Pancreas (tissue), 10 donors: ENCODE measurements around the gene AP2M1. TPM values are rescaled to one million over a fixed set of nuclear protein-coding genes. Genes with fewer than 3 reads are reported as not detected.

ENCODE experiments used
- ATAC-seq, 4 donors: fragments of 200-7000 bp; cut with Tn5 transposase; one replicate each; pipeline versions ENCODE4 v1.8.0 to v1.9.1; 2020; ENCODE audit warnings: mild to moderate bottlenecking in 4 of 4, moderate library complexity in 4 of 4
- DNase-seq, 6 donors: peaks; one replicate each; pipeline ENCODE4 v3.0.0-alpha.2; 2020
- FAIRE-seq: peaks from 2 replicates; lab custom pipeline; 2012; peaks lifted over from hg19 to GRCh38; lab: Jason Lieb, UNC
- H3K27ac ChIP-seq, 4 donors: fragments of 200-600 bp; sonication (generic); 1 replicate in 3 of 4; 2 replicates in 1 of 4; pipeline versions ENCODE4 v1.5.0 to v1.8.0; 2020
- H3K27me3 ChIP-seq, 4 donors: fragments of 200-600 bp; one replicate each; pipeline ENCODE4 v1.8.0; 2021
- H3K36me3 ChIP-seq, 3 donors: fragments of 200-600 bp; sonication (generic) in 1 of 3; one replicate each; pipeline versions ENCODE4 v1.5.0 to v1.8.0; 2020 to 2021
- H3K4me1 ChIP-seq, 3 donors: fragments of 200-600 bp; one replicate each; pipeline ENCODE4 v1.8.0; 2021
- H3K4me3 ChIP-seq, 4 donors: fragments of 200-600 bp; sonication (generic) in 2 of 4; one replicate each; pipeline versions ENCODE4 v1.5.0 to v1.8.0; 2020 to 2021
- H3K9me3 ChIP-seq, 4 donors: fragments of 200-600 bp; one replicate each; pipeline ENCODE4 v1.8.0; 2021
- WGBS, 2 donors: extraction: QIAGEN DNeasy Blood & Tissue Kit; methylation state at CpG; one replicate each; pipeline ENCODE4 v1.1.7; 2013; 5-methylcytosine and 5-hydroxymethylcytosine counted together
- intact Hi-C, 3 donors: fragments of 100-400 bp; cut with DNase I; formaldehyde crosslinking; loops; one replicate each; pipeline versions ENCODE4 v1.11.1 to v1.14.2; 2022
- polyA plus RNA-seq, 2 donors: library from polyadenylated mRNA; stranded (reverse); fragments of 200-250 nt; gene quantifications; one replicate each; pipeline ENCODE4 v1.2.3, GENCODE V29; 2013
- total RNA-seq, 6 donors: library from RNA; stranded (reverse); fragmentation: NEBNext Ultra II Directional in 4 of 6; extraction: Animal tissue kit (Norgen Biotek cat#: 25700) in 4 of 6; gene quantifications; one replicate each; pipeline versions ENCODE4 v1.2.1 to v1.2.4, GENCODE V29; 2021 to 2023
- TF ChIP-seq, protein P1 (sequence below), 4 donors: fragments of 200-600 bp; sonication (generic) in 3 of 4; IDR thresholded peaks; one replicate each; pipeline versions ENCODE4 v1.5.0 to v1.8.0; 2021; ENCODE audit warnings: antibody characterized with exemption in 4 of 4
- donor health status: healthy with polysubstance abuse.
- donor health status: DM: no; HTN: no; CAD: no; lungs with moderate emphysema.
- donor health status: DM: no; HTN: no; CAD: no.
- donor health status: control.
- donor health status: control.
- donor health status: Bipolar disorder and iron deficiency.
- donor health status: DM: yes; HTN: yes; CAD: no.
- donor health status: DM: no; HTN: no; CAD: no.
- donor health status: DM: no; HTN: no; CAD: no.
- donor health status: DM: yes; HTN: yes; CAD: no.

Gene AP2M1
- total and polyA plus RNA-seq, 8 donors, result 67.8 to 136 (median 81.8) TPM

DNA sequence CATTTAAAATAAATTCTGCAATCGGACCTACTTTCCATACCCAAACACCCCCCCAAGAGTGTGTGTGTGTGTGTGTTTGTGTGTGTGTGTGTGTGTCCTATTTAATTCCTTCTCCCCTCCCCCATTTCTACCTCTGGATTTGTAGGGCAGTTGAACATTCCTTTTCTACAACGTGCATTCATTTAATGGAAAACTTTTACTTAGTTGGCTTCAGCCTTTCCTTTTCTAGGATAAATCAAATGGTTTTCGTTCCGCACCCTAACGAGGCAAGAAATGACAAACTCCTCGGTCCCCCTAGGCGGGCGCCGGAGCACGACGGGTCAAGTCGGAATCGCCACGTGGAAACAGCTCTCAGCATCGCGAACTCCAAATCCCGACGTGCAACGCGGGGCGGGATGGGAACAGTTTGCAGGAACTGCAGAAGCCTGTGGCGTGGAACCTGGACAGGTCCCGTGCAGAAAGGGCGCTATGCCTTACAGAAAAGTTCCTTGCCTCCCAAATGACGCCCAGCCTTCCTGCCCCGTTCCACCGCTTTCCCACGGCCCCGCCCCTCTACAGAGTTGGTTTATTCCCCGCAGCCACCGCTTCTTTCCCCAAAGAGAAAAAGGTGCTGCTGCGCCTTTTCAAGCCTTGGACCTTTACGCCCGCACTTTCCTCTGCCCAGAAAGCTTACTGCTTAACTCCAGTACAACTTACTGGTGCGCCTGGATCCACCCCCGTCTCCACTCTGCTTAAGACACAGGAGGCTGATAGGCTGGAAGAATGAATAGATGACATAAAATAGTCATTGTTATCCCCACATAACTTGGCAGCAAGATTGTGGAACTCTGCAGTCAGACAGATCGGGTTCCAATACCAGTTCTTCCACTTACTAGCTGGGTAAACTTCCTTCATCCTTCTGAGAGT lies 40.6 kb upstream of the AP2M1 start:
- intact Hi-C loops, result no loop called here
- ATAC-seq (peak; percentile 80 to 87 (median 84)), FAIRE-seq (no peak), DNase-seq (peak; percentile 85 to 95 (median 88))
- Histone ChIP-seq H3K27me3 (no peaks in the 10 kb centered on the region), H3K4me3 (peak overlapping the region; percentile 89 to 98 (median 94)), H3K9me3 (no peaks in the 10 kb centered on the region), H3K27ac (peak overlapping the region; percentile 70 to 95 (median 84)), H3K36me3 (no peaks in the 10 kb centered on the region), H3K4me1 (peaks cover 4 to 13% (median 11%) of the 10 kb centered on the region in 3 donors)
- WGBS, 2 donors, result 1% methylated on average over 37 of the region's 37 CpGs
- TF ChIP-seq, protein P1, sequence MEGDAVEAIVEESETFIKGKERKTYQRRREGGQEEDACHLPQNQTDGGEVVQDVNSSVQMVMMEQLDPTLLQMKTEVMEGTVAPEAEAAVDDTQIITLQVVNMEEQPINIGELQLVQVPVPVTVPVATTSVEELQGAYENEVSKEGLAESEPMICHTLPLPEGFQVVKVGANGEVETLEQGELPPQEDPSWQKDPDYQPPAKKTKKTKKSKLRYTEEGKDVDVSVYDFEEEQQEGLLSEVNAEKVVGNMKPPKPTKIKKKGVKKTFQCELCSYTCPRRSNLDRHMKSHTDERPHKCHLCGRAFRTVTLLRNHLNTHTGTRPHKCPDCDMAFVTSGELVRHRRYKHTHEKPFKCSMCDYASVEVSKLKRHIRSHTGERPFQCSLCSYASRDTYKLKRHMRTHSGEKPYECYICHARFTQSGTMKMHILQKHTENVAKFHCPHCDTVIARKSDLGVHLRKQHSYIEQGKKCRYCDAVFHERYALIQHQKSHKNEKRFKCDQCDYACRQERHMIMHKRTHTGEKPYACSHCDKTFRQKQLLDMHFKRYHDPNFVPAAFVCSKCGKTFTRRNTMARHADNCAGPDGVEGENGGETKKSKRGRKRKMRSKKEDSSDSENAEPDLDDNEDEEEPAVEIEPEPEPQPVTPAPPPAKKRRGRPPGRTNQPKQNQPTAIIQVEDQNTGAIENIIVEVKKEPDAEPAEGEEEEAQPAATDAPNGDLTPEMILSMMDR (IDR thresholded peaks at IDR 0.05), result no peak

DNA sequence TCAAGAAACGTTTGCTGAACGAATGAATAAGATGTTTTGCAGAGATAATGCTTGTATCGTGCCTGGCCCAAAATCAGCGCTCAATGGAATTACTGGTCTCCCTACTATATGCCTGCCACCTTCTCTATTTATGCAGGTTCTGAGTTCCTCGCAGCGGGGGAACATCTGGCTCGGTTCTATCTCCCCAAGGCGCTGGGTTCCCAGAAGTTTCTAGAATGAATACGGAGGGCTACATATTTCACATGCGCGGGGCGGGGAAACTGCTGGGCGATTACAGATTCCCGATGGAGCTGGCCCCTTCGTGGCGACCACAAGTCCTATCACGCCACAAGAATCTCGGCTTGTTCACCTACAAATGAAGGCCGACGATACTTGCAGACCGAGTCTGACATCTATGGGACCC lies 39.9 kb upstream of the AP2M1 start:
- Histone ChIP-seq H3K27ac (peak overlapping the region; percentile 70 to 95 (median 84)), H3K36me3 (no peaks in the 10 kb centered on the region), H3K4me1 (peaks cover 4 to 13% (median 11%) of the 10 kb centered on the region in 3 donors), H3K4me3 (peak overlapping the region; percentile 89 to 98 (median 94)), H3K27me3 (no peaks in the 10 kb centered on the region), H3K9me3 (no peaks in the 10 kb centered on the region)
- intact Hi-C loops, result no loop called here
- DNase-seq, result no peak
- TF ChIP-seq, protein P1 (IDR thresholded peaks at IDR 0.05), result no peak
- WGBS, 2 donors, result 0% methylated on average over 21 of the region's 21 CpGs
- peak; percentile 5 to 40 (median 24) for ATAC-seq
- FAIRE-seq, result no peak

DNA sequence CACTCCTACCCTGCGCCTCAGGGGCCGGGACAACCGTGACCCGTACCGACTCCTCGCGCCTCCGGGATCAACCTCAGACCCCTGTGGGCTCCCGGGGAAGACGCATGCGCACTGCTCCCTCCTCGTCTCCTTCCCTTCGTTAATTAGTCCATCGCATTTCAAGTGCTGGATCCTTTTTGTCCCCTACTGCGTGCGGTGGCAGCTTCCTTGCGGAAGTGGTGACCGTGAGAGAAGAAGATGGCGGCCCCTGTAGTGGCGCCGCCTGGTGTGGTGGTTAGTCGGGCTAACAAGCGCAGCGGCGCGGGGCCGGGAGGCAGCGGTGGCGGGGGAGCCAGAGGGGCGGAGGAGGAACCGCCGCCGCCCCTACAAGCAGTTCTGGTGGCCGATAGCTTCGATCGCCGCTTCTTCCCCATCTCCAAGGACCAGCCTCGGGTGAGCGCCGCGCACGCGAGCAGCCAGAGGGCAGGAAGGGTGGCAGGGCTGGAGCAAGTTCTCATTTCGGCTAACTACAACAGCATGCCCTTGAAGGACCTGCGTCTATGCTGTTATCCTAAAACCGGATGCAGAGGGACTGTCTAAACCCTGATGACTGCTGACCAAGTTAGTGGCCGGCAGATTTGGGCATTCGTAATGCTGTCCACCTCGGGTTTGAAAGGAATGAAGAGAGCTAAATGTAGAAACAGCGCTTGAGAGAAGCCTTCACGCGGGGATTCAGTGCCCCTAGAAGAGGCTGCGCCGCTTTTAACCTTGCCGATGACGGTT lies 39.3 kb upstream of the AP2M1 start, which contains the start of gene EIF2B5:
TSS of gene EIF2B5 (plus strand) at position 210 of the 762 bp plus-strand sequence. CDS start at position 238, 28 bp downstream.
- peaks cover 0 to 3% (median under 1%) of the 10 kb centered on the region in 3 donors for H3K36me3 ChIP-seq
- H3K9me3 ChIP-seq, result no peaks in the 10 kb centered on the region
- H3K27me3 ChIP-seq, result no peaks in the 10 kb centered on the region
- FAIRE-seq, result no peak
- peak within 1 kb of the TSS; percentile 89 to 98 (median 94) for H3K4me3 ChIP-seq
- H3K4me1 ChIP-seq, result peaks cover 4 to 13% (median 11%) of the 10 kb centered on the region in 3 donors
- H3K27ac ChIP-seq, result peak within 1 kb of the TSS; percentile 70 to 95 (median 84)
- intact Hi-C loops, result no loop called here
- TF ChIP-seq, protein P1 (IDR thresholded peaks at IDR 0.05), result no peak
- WGBS, 2 donors, result 0 to 1% methylated on average over 54 to 56 of the region's 56 CpGs
- peak; percentile 85 to 96 (median 88) for DNase-seq
- ATAC-seq, result peak; percentile 91 to 96 (median 92)

DNA sequence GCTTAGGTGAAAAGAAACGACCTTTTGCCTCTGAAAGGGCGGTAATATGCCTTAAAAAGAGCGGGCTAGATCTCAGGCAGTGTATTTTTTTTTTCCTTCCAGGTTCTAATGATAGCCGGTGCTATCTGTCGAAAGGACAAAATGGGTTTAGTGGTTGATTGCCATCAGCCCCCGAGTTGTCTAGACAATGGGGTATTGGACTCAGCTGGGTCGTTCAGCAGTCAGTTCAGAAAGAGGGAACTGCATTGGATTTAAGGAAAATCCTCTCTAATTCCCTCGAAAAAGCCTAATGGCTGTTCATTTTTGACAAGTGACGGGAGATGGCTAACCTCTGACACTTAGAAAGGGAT lies 38.8 kb upstream of the AP2M1 start:
- DNase-seq, result no peak
- Histone ChIP-seq H3K9me3 (no peaks in the 10 kb centered on the region), H3K4me3 (peak overlapping the region; percentile 89 to 98 (median 94)), H3K27ac (peak overlapping the region in 3 of 4 donors; percentile 70 to 95 (median 75)), H3K27me3 (no peaks in the 10 kb centered on the region), H3K36me3 (peaks cover 0 to 9% (median 5%) of the 10 kb centered on the region in 3 donors), H3K4me1 (peaks cover 4 to 13% (median 11%) of the 10 kb centered on the region in 3 donors)
- ATAC-seq, result no peak
- WGBS, 2 donors, result 1 to 3% methylated on average over 9 of the region's 9 CpGs
- intact Hi-C loops, result no loop called here
- no peak for FAIRE-seq
- TF ChIP-seq, protein P1 (IDR thresholded peaks at IDR 0.05), result no peak
